Natural killer cell (primary cell): Measurements from ENCODE around the gene KRCC1. TPM values are rescaled to one million over a fixed set of nuclear protein-coding genes. Genes with fewer than 3 reads are reported as not detected.
"Not testable (repeated sequence)": the region's sequence is repeated elsewhere in the genome, so short reads cannot be mapped to it uniquely, and the experiment has no call there.

Experiments used
- ATAC-seq, 3 donors: fragments of 150-1000 bp in 2 of 3; fragments of 200-7000 bp in 1 of 3; cut with Tn5 transposase; 1 replicate in 1 of 3; 2 replicates in 2 of 3; pipeline ENCODE4 v1.10.0; 2021; ENCODE audit warnings: mild to moderate bottlenecking in 2 of 3, moderate library complexity in 2 of 3
- DNase-seq, 2 donors: peaks; one replicate each; pipeline versions ENCODE4 v3.0.0 to v3.0.0-alpha.2; 2013 to 2021; ENCODE audit warnings: mixed read lengths in 1 of 2
- H3K27ac ChIP-seq: one replicate; pipeline ENCODE4 v1.5.1; 2013; ENCODE audit warnings: mild to moderate bottlenecking, low read length
- H3K27me3 ChIP-seq: one replicate; pipeline ENCODE4 v1.6.1; 2013; ENCODE audit warnings: low read length; ENCODE audit not compliant: control insufficient read depth, insufficient read depth
- H3K36me3 ChIP-seq: one replicate; pipeline ENCODE4 v1.6.1; 2013; ENCODE audit warnings: low read length; ENCODE audit not compliant: control insufficient read depth, insufficient read depth
- H3K4me1 ChIP-seq: one replicate; pipeline ENCODE4 v1.6.1; 2013; ENCODE audit warnings: low read length; ENCODE audit not compliant: control insufficient read depth, insufficient read depth
- H3K4me3 ChIP-seq: one replicate; pipeline ENCODE4 v1.5.1; 2013; ENCODE audit warnings: low read length
- H3K9me3 ChIP-seq: one replicate; pipeline ENCODE4 v1.6.1; 2013; ENCODE audit warnings: low read length; ENCODE audit not compliant: control insufficient read depth, insufficient read depth
- H3K27ac Mint-ChIP-seq, 2 donors: one replicate each; pipeline ENCODE4 v1.8.0; 2022; ENCODE audit warnings: mild to moderate bottlenecking in 2 of 2, mixed read lengths in 2 of 2, moderate library complexity in 1 of 2
- H3K27me3 Mint-ChIP-seq, 2 donors: one replicate each; pipeline ENCODE4 v1.8.0; 2022; ENCODE audit warnings: low read depth in 2 of 2, mixed read lengths in 2 of 2
- H3K36me3 Mint-ChIP-seq: one replicate; pipeline ENCODE4 v1.8.0; 2022; ENCODE audit warnings: mixed read lengths
- H3K4me1 Mint-ChIP-seq, 2 donors: one replicate each; pipeline ENCODE4 v1.8.0; 2022; ENCODE audit warnings: mixed read lengths in 2 of 2
- H3K4me3 Mint-ChIP-seq: one replicate; pipeline ENCODE4 v1.8.0; 2022; ENCODE audit warnings: mild to moderate bottlenecking, moderate library complexity, mixed read lengths
- H3K9me3 Mint-ChIP-seq, 2 donors: one replicate each; pipeline ENCODE4 v1.8.0; 2022; ENCODE audit warnings: mixed read lengths in 2 of 2
- WGBS: methylation state at CpG from one replicate; pipeline ENCODE4 v1.1.7; 2013; ENCODE audit warnings: missing lambda C conversion rate; ENCODE audit not compliant: insufficient coverage; 5-methylcytosine and 5-hydroxymethylcytosine counted together
- intact Hi-C: fragments of 100-400 bp; cut with micrococcal nuclease; formaldehyde crosslinking; loops from one replicate; pipeline ENCODE4 v1.14.2; 2022
- total RNA-seq, 4 donors: library from RNA; stranded (reverse); fragments of 120-200 nt in 1 of 4; gene quantifications; one replicate each; pipeline versions ENCODE4 v1.2.3 to v1.2.4, GENCODE V29; 2013 to 2022
- TF ChIP-seq, protein P1 (sequence below): fragments of 200-600 bp; IDR thresholded peaks from one replicate; pipeline ENCODE4 v1.8.0; 2022; ENCODE audit warnings: antibody characterized with exemption

KRCC1 gene
- total RNA-seq, 3 donors from 2014 or later (not counting 1 experiment from before 2014, with no cell fraction given) = 9.0 to 17.0 (median 10.5) TPM

DNA sequence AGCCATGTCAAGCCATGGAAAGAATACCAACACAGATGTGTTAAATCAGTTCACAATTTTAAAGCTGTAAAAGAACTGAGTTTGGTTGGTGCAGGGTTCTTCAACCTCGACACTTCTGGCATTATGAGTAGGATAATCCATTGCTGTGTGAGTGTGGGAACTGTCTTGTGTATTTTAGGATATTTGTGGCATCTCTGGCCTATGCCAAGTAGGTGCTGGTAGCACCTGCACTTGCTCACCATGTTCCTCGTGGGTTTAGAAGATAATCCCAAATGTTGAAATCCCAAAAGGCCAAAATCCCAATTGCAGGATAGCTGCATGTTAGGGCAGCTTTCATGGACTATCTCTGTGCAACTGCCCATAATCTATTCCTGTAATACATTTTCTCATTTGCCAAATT is 3.8 kb downstream of the KRCC1 start:
- H3K9me3 Mint-ChIP-seq = no peaks in the 10 kb centered on the region
- H3K9me3 ChIP-seq = no peaks in the 10 kb centered on the region
- no peak overlapping the region for H3K4me3 ChIP-seq
- TF ChIP-seq, protein P1, sequence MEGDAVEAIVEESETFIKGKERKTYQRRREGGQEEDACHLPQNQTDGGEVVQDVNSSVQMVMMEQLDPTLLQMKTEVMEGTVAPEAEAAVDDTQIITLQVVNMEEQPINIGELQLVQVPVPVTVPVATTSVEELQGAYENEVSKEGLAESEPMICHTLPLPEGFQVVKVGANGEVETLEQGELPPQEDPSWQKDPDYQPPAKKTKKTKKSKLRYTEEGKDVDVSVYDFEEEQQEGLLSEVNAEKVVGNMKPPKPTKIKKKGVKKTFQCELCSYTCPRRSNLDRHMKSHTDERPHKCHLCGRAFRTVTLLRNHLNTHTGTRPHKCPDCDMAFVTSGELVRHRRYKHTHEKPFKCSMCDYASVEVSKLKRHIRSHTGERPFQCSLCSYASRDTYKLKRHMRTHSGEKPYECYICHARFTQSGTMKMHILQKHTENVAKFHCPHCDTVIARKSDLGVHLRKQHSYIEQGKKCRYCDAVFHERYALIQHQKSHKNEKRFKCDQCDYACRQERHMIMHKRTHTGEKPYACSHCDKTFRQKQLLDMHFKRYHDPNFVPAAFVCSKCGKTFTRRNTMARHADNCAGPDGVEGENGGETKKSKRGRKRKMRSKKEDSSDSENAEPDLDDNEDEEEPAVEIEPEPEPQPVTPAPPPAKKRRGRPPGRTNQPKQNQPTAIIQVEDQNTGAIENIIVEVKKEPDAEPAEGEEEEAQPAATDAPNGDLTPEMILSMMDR = no peak
- H3K4me1 Mint-ChIP-seq = peaks cover 41 to 49% of the 10 kb centered on the region in 2 donors
- intact Hi-C loops = no loop called here
- H3K4me3 Mint-ChIP-seq = no peak overlapping the region
- H3K27me3 Mint-ChIP-seq = no peaks in the 10 kb centered on the region
- ATAC-seq = no peak
- WGBS = 91% methylated on average over 2 of the region's 2 CpGs
- peaks cover 16% of the 10 kb centered on the region for H3K4me1 ChIP-seq
- no peaks in the 10 kb centered on the region for H3K27me3 ChIP-seq
- peak overlapping the region; percentile 90 to 99 for H3K27ac Mint-ChIP-seq
- DNase-seq = no peak
- no peaks in the 10 kb centered on the region for H3K36me3 Mint-ChIP-seq
- H3K27ac ChIP-seq = no peak overlapping the region
- peaks cover 2% of the 10 kb centered on the region for H3K36me3 ChIP-seq

DNA sequence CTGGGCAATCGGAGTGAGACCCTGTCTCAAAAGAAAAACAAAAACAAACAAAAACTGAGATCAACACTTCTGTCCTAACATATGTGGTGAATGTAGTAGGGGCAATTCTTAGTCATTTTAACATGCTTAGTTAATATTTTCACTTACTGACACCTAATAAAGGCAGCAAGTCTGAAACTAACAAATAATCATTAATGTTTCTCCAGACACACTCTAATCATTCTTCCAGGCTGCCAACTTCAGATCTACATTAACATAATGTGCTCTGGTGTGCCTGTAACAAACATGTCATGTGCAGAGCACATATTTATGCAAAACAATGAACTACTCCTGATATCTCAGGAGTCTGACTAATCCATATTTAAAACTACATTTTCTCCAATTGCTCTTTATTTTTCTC is 6.0 kb downstream of the KRCC1 start:
- ATAC-seq = no peak
- TF ChIP-seq, protein P1 = no peak
- H3K36me3 Mint-ChIP-seq = no peaks in the 10 kb centered on the region
- H3K36me3 ChIP-seq = peaks cover 2% of the 10 kb centered on the region
- H3K27me3 ChIP-seq = no peaks in the 10 kb centered on the region
- no peak overlapping the region for H3K4me3 Mint-ChIP-seq
- no CpG with 5 or more reads among the region's 1 CpG for WGBS
- no peak overlapping the region for H3K27ac ChIP-seq
- peaks cover 7% of the 10 kb centered on the region for H3K4me1 ChIP-seq
- intact Hi-C loops = no loop called here
- H3K27me3 Mint-ChIP-seq = no peaks in the 10 kb centered on the region
- DNase-seq = no peak
- H3K4me1 Mint-ChIP-seq = peaks cover 32 to 40% of the 10 kb centered on the region in 2 donors
- H3K27ac Mint-ChIP-seq = peak overlapping the region in 1 of 2 donors; percentile 47
- H3K9me3 Mint-ChIP-seq = no peaks in the 10 kb centered on the region
- H3K4me3 ChIP-seq = no peak overlapping the region
- no peaks in the 10 kb centered on the region for H3K9me3 ChIP-seq

- 100% methylated on average over 3 of the region's 3 CpGs for WGBS
- intact Hi-C loops = no loop called here
- Histone ChIP-seq H3K36me3 (peaks cover 2% of the 10 kb centered on the region), H3K27ac (no peak overlapping the region), H3K4me3 (no peak overlapping the region), H3K4me1 (no peaks in the 10 kb centered on the region), H3K9me3 (no peaks in the 10 kb centered on the region), H3K27me3 (no peaks in the 10 kb centered on the region)
- TF ChIP-seq, protein P1 = no peak
- DNase-seq (no peak), ATAC-seq (no peak)
- Mint-ChIP-seq H3K36me3 (no peaks in the 10 kb centered on the region), H3K4me3 (no peak overlapping the region), H3K27me3 (no peaks in the 10 kb centered on the region), H3K9me3 (no peaks in the 10 kb centered on the region), H3K27ac (peak overlapping the region in 1 of 2 donors; percentile 38), H3K4me1 (peaks cover 21 to 30% of the 10 kb centered on the region in 2 donors)
These were observed 7.0 kb downstream of the KRCC1 start for GRCh38 chr2:88048541-88048940.

- H3K27ac ChIP-seq, H3K9me3 ChIP-seq, H3K9me3 Mint-ChIP-seq, H3K27me3 ChIP-seq, H3K4me1 ChIP-seq, ATAC-seq, H3K36me3 Mint-ChIP-seq, H3K27me3 Mint-ChIP-seq, H3K4me3 ChIP-seq, intact Hi-C loops, H3K4me3 Mint-ChIP-seq, H3K36me3 ChIP-seq, DNase-seq: not testable (repeated sequence)
- Mint-ChIP-seq H3K27ac (peak overlapping the region in 1 of 2 donors; percentile 8), H3K4me1 (peaks cover 13 to 27% of the 10 kb centered on the region in 2 donors)
- WGBS = 99% methylated on average over 4 of the region's 6 CpGs
These were observed 10.0 kb downstream of the KRCC1 start for GRCh38 chr2:88045561-88045960.
